Smooth muscle cell of the brain vasculature (primary cell): ENCODE results near the gene NELFCD.
"Not testable (repeated sequence)": the region's sequence is repeated elsewhere in the genome, so short reads cannot be mapped to it uniquely, and the experiment has no call there.

Experiments used
- DNase-seq: peaks from one replicate; pipeline ENCODE4 v3.0.0-alpha.2; 2012; ENCODE audit warnings: low read depth, low spot score

Gene NELFCD

GRCh38 chr20:59025511-59025910, 44.5 kb downstream of the NELFCD start:
- DNase-seq = no peak

GRCh38 chr20:59026904-59027740, 46.1 kb downstream of the NELFCD start:
- no peak for DNase-seq

GRCh38 chr20:59027741-59028320, 46.8 kb downstream of the NELFCD start:
- DNase-seq = no peak

- DNase-seq = no peak
Observed at GRCh38 chr20:59028812-59029211, 47.8 kb downstream of the NELFCD start.

- no peak for DNase-seq
Observed at GRCh38 chr20:59030911-59031563, 50.0 kb downstream of the NELFCD start.

- DNase-seq = no peak
Observed at GRCh38 chr20:59031564-59032022, 50.5 kb downstream of the NELFCD start.

GRCh38 chr20:59032023-59032712, 51.1 kb downstream of the NELFCD start, which contains the start of gene ATP5F1E:
ATP5F1E (minus strand) TSS chr20:59032335; CDS start chr20:59032251, 84 bp downstream.
- peak; percentile 74 for DNase-seq

GRCh38 chr20:59032713-59033059, 51.6 kb downstream of the NELFCD start:
- DNase-seq = peak; percentile 9

- no peak for DNase-seq
Observed at GRCh38 chr20:59033093-59033492, 52.0 kb downstream of the NELFCD start.

GRCh38 chr20:59033616-59034165, 52.6 kb downstream of the NELFCD start:
- no peak for DNase-seq

GRCh38 chr20:59035381-59035780, 54.3 kb downstream of the NELFCD start:
- DNase-seq = no peak

GRCh38 chr20:59037386-59037785, 56.3 kb downstream of the NELFCD start:
- no peak for DNase-seq

GRCh38 chr20:59039233-59039632, 58.2 kb downstream of the NELFCD start:
- no peak for DNase-seq

- no peak for DNase-seq
Observed at GRCh38 chr20:59040667-59041066, 59.6 kb downstream of the NELFCD start.

- DNase-seq = not testable (repeated sequence)
Observed at GRCh38 chr20:59041487-59041886, 60.4 kb downstream of the NELFCD start.

GRCh38 chr20:59042151-59042795, 61.2 kb downstream of the NELFCD start, which contains the start of gene PRELID3B:
PRELID3B (minus strand) TSS chr20:59042786; CDS start chr20:59042730, 56 bp downstream.
- no peak for DNase-seq

GRCh38 chr20:59042796-59043631, 62.0 kb downstream of the NELFCD start:
- peak; percentile 78 for DNase-seq

- no peak for DNase-seq
Observed at GRCh38 chr20:59043698-59044097, 62.6 kb downstream of the NELFCD start.

- DNase-seq = no peak
Observed at GRCh38 chr20:59044295-59044694, 63.2 kb downstream of the NELFCD start.
